SK-N-DZ (cell line): Measurements from ENCODE around the gene IL31. TPM values are rescaled to one million over a fixed set of nuclear protein-coding genes. Genes with fewer than 3 reads are reported as not detected.
"Not testable (repeated sequence)": the region's sequence is repeated elsewhere in the genome, so short reads cannot be mapped to it uniquely, and the experiment has no call there.

Experiments used
- DNase-seq: peaks from one replicate; pipeline ENCODE4 v3.0.0-alpha.2; 2015; ENCODE audit warnings: low spot score
- polyA plus RNA-seq, 2 experiments: library from polyadenylated mRNA; depleted of rRNA; stranded (reverse); fragments of >200 nt; gene quantifications; 2 replicates each; pipeline ENCODE4 v1.2.3, GENCODE V29; 2014

Gene IL31
- polyA plus RNA-seq (2014; cell fraction: cytosol; rRNA removed): not detected in 2 replicates
- polyA plus RNA-seq (2014; cell fraction: nucleus; rRNA removed): not detected in 2 replicates

GRCh38 chr12:122174155-122174845, at the start of gene IL31:
TSS of gene IL31 (minus strand) at chr12:122174221. CDS start at chr12:122174172, 49 bp downstream.
- DNase-seq: no peak

GRCh38 chr12:122216445-122216844, 42.4 kb upstream of the IL31 start:
- DNase-seq: peak; percentile 17

- DNase-seq: no peak
Measured at GRCh38 chr12:122215771-122216170, 41.8 kb upstream of the IL31 start.

GRCh38 chr12:122208073-122208820, 34.2 kb upstream of the IL31 start:
- DNase-seq: no peak

GRCh38 chr12:122207391-122207790, 33.4 kb upstream of the IL31 start:
- no peak for DNase-seq

GRCh38 chr12:122206976-122207375, 33.0 kb upstream of the IL31 start:
- no peak for DNase-seq

GRCh38 chr12:122206111-122206881, 32.3 kb upstream of the IL31 start:
- DNase-seq: no peak

- DNase-seq: no peak
Measured at GRCh38 chr12:122205053-122205925, 31.3 kb upstream of the IL31 start.

- DNase-seq: peak; percentile 34
Measured at GRCh38 chr12:122204167-122205052, 30.4 kb upstream of the IL31 start.

- DNase-seq: peak; percentile 87
Measured at GRCh38 chr12:122203301-122204166, 29.5 kb upstream of the IL31 start, which contains the start of gene B3GNT4. TSS of gene B3GNT4 (plus strand) at chr12:122203709. CDS start at chr12:122204619, 910 bp downstream.

- not testable (repeated sequence) for DNase-seq
Measured at GRCh38 chr12:122202811-122203210, 28.8 kb upstream of the IL31 start.

- DNase-seq: peak; percentile 90
Measured at GRCh38 chr12:122202017-122202416, 28.0 kb upstream of the IL31 start.

GRCh38 chr12:122201381-122201780, 27.4 kb upstream of the IL31 start:
- DNase-seq: no peak

- DNase-seq: peak; percentile 83
Measured at GRCh38 chr12:122200541-122201175, 26.6 kb upstream of the IL31 start.

GRCh38 chr12:122199484-122200355, 25.7 kb upstream of the IL31 start:
- no peak for DNase-seq

GRCh38 chr12:122197612-122197966, 23.6 kb upstream of the IL31 start:
- DNase-seq: peak; percentile 37

GRCh38 chr12:122195405-122195804, 21.4 kb upstream of the IL31 start:
- no peak for DNase-seq
